ENCODE results near the gene BUB1.
"Not testable (repeated sequence)": the region's sequence is repeated elsewhere in the genome, so short reads cannot be mapped to it uniquely, and the experiment has no call there.

Gene BUB1

DNA sequence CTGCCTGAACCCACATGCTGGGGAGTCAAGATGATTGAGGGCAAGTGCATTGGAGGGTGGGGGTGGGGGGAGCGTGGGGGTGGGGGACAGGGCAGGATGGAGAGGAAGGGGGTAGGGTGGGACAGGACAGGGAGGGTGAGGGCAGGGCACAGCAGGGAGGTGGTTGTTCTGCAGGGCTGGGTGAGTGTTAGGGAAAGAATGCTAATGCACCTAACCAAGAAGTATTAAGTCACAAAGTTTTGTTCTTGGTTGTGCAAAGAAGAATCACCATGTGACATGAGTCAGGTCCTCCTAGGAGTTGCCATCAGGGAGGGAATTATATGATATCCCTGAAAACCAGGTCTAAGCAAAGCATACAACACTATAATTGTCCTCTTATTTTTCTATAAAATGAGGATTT, 63.9 kb downstream of the BUB1 start:
- H3K27me3 ChIP-seq (replicated peaks; ENCODE audit: insufficient read depth, low read length); H3K9me3 ChIP-seq (replicated peaks; ENCODE audit: insufficient read depth, low read length); DNase-seq; H3K9ac ChIP-seq (ENCODE audit: low read length); H3K9me2 ChIP-seq (replicated peaks; ENCODE audit: insufficient read depth, low read length); H3F3A ChIP-seq (ENCODE audit: insufficient read depth, low read length); H3K4me2 ChIP-seq (ENCODE audit: low read depth, low read length); H2AFZ ChIP-seq (ENCODE audit: low read length); H3K36me3 ChIP-seq (replicated peaks; ENCODE audit: insufficient read depth, low read length); H4K20me1 ChIP-seq (ENCODE audit: insufficient read depth, low read length); H3K4me1 ChIP-seq (ENCODE audit: low read length); H3K4me3 ChIP-seq (ENCODE audit: low read length); H3K27ac ChIP-seq (ENCODE audit: low read length); H3K79me2 ChIP-seq (ENCODE audit: low read length): not testable (repeated sequence)

DNA sequence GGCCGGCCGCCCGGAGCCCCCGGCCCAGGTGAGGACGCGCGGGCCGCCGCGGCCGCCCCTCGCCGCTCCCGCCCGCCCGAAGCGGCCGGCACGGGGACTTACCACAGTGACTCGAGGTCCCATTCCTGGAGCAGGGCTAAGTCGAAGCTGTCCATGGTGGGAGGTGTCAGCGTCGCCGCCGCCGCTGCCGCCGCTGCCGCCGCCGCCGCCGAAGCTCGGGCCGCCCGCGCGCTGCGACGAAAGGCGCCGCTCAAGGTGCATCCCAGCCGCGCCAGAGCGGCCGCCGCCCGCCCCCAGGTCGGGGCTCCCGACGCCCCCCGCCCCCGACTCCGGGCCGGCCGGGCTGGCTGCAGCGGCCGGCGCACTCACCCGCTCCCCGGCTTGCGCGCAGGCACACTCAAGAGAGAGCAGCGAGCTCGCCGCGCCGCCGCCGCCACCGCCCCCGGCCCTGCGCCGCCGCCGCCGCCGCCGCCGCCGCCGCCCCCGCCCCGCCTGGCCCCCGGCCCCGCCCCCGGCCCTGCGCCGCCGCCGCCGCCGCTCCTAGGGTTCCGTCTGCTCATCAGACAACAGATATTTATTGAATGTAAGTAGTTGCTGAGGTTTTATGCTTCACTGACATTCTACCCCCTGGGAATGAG, 67.1 kb downstream of the BUB1 start:
- H3K4me2 ChIP-seq (ENCODE audit: low read depth, low read length); H3K9me2 ChIP-seq (replicated peaks; ENCODE audit: insufficient read depth, low read length); H3K4me1 ChIP-seq (ENCODE audit: low read length); H3K27me3 ChIP-seq (replicated peaks; ENCODE audit: insufficient read depth, low read length); H3K27ac ChIP-seq (ENCODE audit: low read length); H3K36me3 ChIP-seq (replicated peaks; ENCODE audit: insufficient read depth, low read length); H3K79me2 ChIP-seq (ENCODE audit: low read length); H3K4me3 ChIP-seq (ENCODE audit: low read length); H3F3A ChIP-seq (ENCODE audit: insufficient read depth, low read length); H4K20me1 ChIP-seq (ENCODE audit: insufficient read depth, low read length); H3K9ac ChIP-seq (ENCODE audit: low read length); DNase-seq; H2AFZ ChIP-seq (ENCODE audit: low read length); H3K9me3 ChIP-seq (replicated peaks; ENCODE audit: insufficient read depth, low read length): not testable (repeated sequence)

DNA sequence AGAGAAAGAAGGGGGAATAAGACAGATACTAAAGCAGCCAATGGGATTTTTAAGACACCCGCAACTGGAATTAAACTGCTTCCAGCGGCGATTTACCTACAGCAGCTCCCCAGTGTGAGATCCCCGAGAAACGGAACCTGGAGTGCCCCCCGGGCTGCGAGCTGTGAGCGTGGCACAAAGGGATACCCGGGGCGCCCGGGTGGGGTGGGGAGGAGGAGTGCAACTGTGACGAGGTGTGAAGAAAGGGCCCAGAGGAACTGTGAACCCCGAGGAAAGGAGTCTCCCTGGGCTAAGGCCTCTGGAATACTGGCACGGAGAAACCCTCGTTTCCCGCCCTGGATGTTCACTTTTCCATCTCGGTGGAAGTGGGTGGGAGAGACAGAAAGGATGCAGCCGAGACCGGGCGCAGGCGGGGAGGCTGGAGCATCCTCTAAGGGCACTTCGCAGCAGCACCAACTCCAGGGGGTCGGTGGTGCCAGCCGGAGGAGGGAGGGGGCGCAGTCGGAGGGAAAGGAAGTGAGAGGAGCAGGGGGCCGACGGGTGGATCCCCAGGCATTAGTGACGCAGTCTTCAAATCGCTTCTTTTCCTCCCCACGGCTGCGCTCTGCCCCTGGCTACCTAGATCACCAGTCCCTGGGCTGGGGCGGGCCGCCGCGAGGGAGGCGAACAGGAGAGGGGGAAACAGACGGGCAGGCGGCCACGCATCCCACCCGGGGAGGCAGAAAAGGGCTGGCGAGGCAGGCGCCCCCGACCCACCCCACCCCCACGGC, 67.8 kb downstream of the BUB1 start:
- not testable (repeated sequence) for DNase-seq; H3F3A ChIP-seq (ENCODE audit: insufficient read depth, low read length); H3K79me2 ChIP-seq (ENCODE audit: low read length); H3K4me2 ChIP-seq (ENCODE audit: low read depth, low read length); H2AFZ ChIP-seq (ENCODE audit: low read length); H3K27ac ChIP-seq (ENCODE audit: low read length); H3K36me3 ChIP-seq (replicated peaks; ENCODE audit: insufficient read depth, low read length); H3K9me3 ChIP-seq (replicated peaks; ENCODE audit: insufficient read depth, low read length); H3K4me3 ChIP-seq (ENCODE audit: low read length); H3K9me2 ChIP-seq (replicated peaks; ENCODE audit: insufficient read depth, low read length); H3K4me1 ChIP-seq (ENCODE audit: low read length); H3K27me3 ChIP-seq (replicated peaks; ENCODE audit: insufficient read depth, low read length); H3K9ac ChIP-seq (ENCODE audit: low read length); H4K20me1 ChIP-seq (ENCODE audit: insufficient read depth, low read length)

DNA sequence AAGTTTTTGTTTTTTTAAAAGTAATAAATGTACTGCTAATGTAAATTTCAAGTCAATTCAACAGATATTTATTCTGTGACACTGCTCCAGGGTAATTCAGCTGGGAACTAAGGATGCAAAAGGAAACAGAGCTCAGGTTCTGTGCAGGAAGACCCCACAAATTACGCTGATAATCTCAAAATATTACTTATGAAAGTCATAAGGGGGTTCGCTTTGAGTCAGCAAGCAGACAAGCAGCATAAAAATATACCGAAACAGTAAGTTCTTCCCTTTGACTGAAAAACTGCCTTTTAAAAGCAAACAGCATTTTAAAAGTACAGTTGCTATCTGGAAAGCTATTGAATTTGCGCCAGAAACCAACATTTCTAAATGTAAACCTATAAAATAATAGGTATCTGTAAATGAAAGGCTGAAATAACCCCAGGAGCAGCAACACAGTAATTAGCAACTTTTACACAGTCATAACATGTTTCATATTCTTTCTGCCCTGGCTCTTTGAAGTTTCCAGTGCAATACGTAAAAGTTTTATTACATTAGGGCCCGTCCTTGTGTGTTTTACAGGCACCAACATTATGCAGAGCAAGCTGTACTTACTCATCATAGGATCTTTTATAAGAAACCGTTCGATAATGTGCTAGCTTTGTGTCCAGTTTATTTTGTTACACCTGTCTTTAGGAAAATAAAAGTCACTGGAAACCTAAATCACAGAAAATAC, 68.9 kb downstream of the BUB1 start:
- not testable (repeated sequence) for H3K9me2 ChIP-seq (replicated peaks; ENCODE audit: insufficient read depth, low read length); H2AFZ ChIP-seq (ENCODE audit: low read length); H4K20me1 ChIP-seq (ENCODE audit: insufficient read depth, low read length); H3F3A ChIP-seq (ENCODE audit: insufficient read depth, low read length); H3K36me3 ChIP-seq (replicated peaks; ENCODE audit: insufficient read depth, low read length); H3K27ac ChIP-seq (ENCODE audit: low read length); H3K9ac ChIP-seq (ENCODE audit: low read length); H3K4me2 ChIP-seq (ENCODE audit: low read depth, low read length); H3K79me2 ChIP-seq (ENCODE audit: low read length); H3K4me1 ChIP-seq (ENCODE audit: low read length); H3K9me3 ChIP-seq (replicated peaks; ENCODE audit: insufficient read depth, low read length); DNase-seq; H3K27me3 ChIP-seq (replicated peaks; ENCODE audit: insufficient read depth, low read length); H3K4me3 ChIP-seq (ENCODE audit: low read length)

DNA sequence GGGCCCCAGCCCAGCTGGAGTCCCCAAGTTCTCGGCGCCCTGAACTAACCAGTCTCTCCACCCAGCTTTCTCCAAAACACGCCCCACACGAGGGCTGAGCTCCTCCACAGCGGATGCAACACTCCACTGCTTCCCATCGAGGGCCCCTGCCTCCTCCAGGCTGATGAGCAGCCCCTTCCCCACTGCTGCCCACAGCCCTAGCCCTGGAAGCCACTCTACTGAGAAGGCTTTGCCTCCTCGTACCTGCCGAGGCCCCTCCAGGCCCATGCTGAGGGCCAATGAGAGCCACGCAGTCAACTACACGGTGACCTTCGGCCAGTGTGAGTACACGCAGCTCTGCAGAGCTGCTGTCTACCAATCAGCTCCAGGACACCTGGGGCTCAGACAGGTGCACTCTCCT, 72.8 kb downstream of the BUB1 start:
- H3K27ac ChIP-seq (ENCODE audit: low read length); H3K9ac ChIP-seq (ENCODE audit: low read length); H3K9me2 ChIP-seq (replicated peaks; ENCODE audit: insufficient read depth, low read length); H3F3A ChIP-seq (ENCODE audit: insufficient read depth, low read length); H3K79me2 ChIP-seq (ENCODE audit: low read length); H3K9me3 ChIP-seq (replicated peaks; ENCODE audit: insufficient read depth, low read length); H3K4me3 ChIP-seq (ENCODE audit: low read length); H3K4me1 ChIP-seq (ENCODE audit: low read length); H3K4me2 ChIP-seq (ENCODE audit: low read depth, low read length); H3K36me3 ChIP-seq (replicated peaks; ENCODE audit: insufficient read depth, low read length); DNase-seq; H2AFZ ChIP-seq (ENCODE audit: low read length); H4K20me1 ChIP-seq (ENCODE audit: insufficient read depth, low read length); H3K27me3 ChIP-seq (replicated peaks; ENCODE audit: insufficient read depth, low read length): not testable (repeated sequence)

DNA sequence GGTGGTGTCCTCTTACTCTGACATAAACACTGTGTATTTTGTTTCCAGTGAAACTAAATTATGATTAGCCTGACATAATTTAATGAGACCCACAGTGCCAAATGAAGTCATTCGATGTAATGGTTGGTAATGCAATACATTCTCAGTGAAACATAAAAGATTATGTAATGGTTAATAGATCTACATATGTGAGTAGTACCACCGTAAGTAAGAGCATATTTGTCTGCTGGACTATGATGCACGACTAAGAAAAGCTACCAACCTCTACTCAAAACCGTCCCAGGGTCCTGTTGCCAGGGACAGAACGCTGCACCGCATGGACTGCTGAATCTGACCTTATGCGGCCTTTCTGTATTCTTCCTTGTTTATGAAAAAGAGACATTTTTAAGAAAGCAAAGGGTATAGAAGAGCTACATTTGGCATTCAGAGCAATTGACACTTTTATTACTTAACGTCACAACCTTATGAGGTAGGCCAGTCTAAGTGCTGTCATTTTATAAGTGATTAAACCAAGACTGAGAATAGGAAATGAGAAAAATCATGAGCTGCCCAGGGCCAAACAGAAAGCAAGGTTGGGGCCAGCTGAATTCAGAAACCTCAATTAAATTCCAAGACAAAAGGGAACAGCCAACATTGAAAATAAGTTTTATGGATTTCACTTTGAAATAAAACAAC, 73.8 kb downstream of the BUB1 start:
- not testable (repeated sequence) for H3K9me3 ChIP-seq (replicated peaks; ENCODE audit: insufficient read depth, low read length); H3K4me3 ChIP-seq (ENCODE audit: low read length); H3K36me3 ChIP-seq (replicated peaks; ENCODE audit: insufficient read depth, low read length); H3K9me2 ChIP-seq (replicated peaks; ENCODE audit: insufficient read depth, low read length); H3K4me2 ChIP-seq (ENCODE audit: low read depth, low read length); H3K4me1 ChIP-seq (ENCODE audit: low read length); H3K27ac ChIP-seq (ENCODE audit: low read length); H2AFZ ChIP-seq (ENCODE audit: low read length); H3K79me2 ChIP-seq (ENCODE audit: low read length); H4K20me1 ChIP-seq (ENCODE audit: insufficient read depth, low read length); H3F3A ChIP-seq (ENCODE audit: insufficient read depth, low read length); H3K9ac ChIP-seq (ENCODE audit: low read length); DNase-seq; H3K27me3 ChIP-seq (replicated peaks; ENCODE audit: insufficient read depth, low read length)

DNA sequence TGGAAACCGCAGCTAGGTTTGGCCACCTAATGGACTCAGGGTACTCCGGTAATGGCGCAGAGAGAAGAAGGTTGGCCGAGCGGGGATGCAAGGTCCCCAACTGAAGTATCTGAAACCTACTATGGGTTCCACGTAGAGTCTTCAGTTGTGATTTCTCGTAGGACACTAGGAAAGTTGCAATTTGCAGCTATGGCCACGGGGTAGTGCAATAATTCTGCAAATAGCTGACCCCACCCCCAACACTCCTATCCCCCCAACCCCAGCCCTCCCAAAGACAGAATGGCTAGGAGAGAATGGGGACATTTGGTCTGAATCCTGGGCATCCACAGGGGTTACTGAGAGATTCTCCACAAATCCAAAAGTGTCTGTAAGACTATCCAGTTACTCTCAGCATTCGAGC, 75.7 kb downstream of the BUB1 start:
- H3K79me2 ChIP-seq (ENCODE audit: low read length); H3K36me3 ChIP-seq (replicated peaks; ENCODE audit: insufficient read depth, low read length); H2AFZ ChIP-seq (ENCODE audit: low read length); H3K9me3 ChIP-seq (replicated peaks; ENCODE audit: insufficient read depth, low read length); H4K20me1 ChIP-seq (ENCODE audit: insufficient read depth, low read length); H3F3A ChIP-seq (ENCODE audit: insufficient read depth, low read length); H3K4me1 ChIP-seq (ENCODE audit: low read length); H3K27me3 ChIP-seq (replicated peaks; ENCODE audit: insufficient read depth, low read length); DNase-seq; H3K9me2 ChIP-seq (replicated peaks; ENCODE audit: insufficient read depth, low read length); H3K9ac ChIP-seq (ENCODE audit: low read length); H3K4me3 ChIP-seq (ENCODE audit: low read length); H3K27ac ChIP-seq (ENCODE audit: low read length); H3K4me2 ChIP-seq (ENCODE audit: low read depth, low read length): not testable (repeated sequence)
